ENCODE measurements around the gene ORC4.
"Not testable (repeated sequence)": the region's sequence is repeated elsewhere in the genome, so short reads cannot be mapped to it uniquely, and the experiment has no call there.

The ORC4 gene

DNA sequence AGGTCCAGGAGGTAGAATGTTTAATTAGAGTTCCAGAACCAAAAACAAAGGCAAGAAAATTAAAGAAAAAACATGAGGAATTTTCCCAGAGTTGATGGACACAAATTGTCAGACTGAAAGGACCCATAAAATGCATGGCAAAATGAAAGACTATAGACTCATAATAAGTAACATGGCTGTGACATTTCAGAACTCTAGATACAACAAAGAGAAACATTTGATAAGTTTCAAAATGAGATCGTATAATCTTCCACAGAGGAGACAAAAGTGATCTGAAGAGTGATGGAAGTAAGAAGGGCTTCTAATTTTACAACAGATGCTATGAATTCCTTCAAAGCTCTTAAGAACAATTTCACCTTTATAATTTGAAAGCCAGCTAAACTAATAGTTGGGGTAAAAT is 20.4 kb downstream of the ORC4 start:
- TF ChIP-seq CTCF (IDR thresholded peaks at IDR 0.05; ENCODE audit: low read depth, low read length, missing control alignments), result no peak
- no peak for DNase-seq
- H3K4me3 ChIP-seq (ENCODE audit: low read depth, low read length), result no peak overlapping the region
- in situ Hi-C loops (cut with HindIII; ENCODE audit: low pct_ligation_motif_present, low sequenced_read_pairs), result no loop called here
- no peak overlapping the region for H3K27ac ChIP-seq
- no peaks in the 10 kb centered on the region for H3K27me3 ChIP-seq (replicated peaks)
- no peaks in the 10 kb centered on the region for H3K36me3 ChIP-seq (replicated peaks)

DNA sequence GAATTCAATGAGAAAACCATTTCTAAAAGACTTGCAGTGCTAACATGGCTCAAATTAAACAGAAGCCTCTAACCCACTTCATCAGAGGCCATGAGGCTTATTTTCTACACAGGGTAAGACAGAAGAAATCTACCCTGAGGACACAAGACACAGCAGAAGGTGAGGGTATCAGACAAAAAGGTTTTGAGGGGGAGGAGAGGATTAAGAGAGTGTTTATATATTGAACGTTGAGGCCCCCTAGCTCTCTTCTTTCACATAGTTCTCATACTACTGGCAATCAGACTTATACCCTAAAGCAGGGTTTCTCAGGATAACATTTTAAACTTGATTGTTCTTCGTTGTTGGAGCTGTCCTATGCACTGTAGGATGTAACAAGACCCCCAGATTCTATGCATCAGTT is 21.4 kb downstream of the ORC4 start:
- no peak overlapping the region for H3K27ac ChIP-seq

GRCh38 chr2:147998203-147998602 is 22.3 kb downstream of the ORC4 start:
- in situ Hi-C loops (cut with HindIII; ENCODE audit: low pct_ligation_motif_present, low sequenced_read_pairs), result loop anchor here (25.0 kb wide), 1 partner anchor 989 kb away; no protein-coding TSS in a partner anchor
- no peaks in the 10 kb centered on the region for H3K36me3 ChIP-seq (replicated peaks)
- DNase-seq, result no peak
- no peak overlapping the region for H3K4me3 ChIP-seq (ENCODE audit: low read depth, low read length)
- no peak overlapping the region for H3K27ac ChIP-seq
- TF ChIP-seq CTCF (IDR thresholded peaks at IDR 0.05; ENCODE audit: low read depth, low read length, missing control alignments), result no peak
- no peaks in the 10 kb centered on the region for H3K27me3 ChIP-seq (replicated peaks)

More for the DNA sequence above, 21.4 kb downstream of the ORC4 start:
- DNase-seq, result no peak
- Histone ChIP-seq H3K36me3 (replicated peaks) (no peaks in the 10 kb centered on the region), H3K4me3 (ENCODE audit: low read depth, low read length) (no peak overlapping the region), H3K27me3 (replicated peaks) (no peaks in the 10 kb centered on the region)
- in situ Hi-C loops (cut with HindIII; ENCODE audit: low pct_ligation_motif_present, low sequenced_read_pairs), result loop anchor here (25.0 kb wide), 1 partner anchor 988 kb away; no protein-coding TSS in a partner anchor
- TF ChIP-seq CTCF (IDR thresholded peaks at IDR 0.05; ENCODE audit: low read depth, low read length, missing control alignments), result no peak

DNA sequence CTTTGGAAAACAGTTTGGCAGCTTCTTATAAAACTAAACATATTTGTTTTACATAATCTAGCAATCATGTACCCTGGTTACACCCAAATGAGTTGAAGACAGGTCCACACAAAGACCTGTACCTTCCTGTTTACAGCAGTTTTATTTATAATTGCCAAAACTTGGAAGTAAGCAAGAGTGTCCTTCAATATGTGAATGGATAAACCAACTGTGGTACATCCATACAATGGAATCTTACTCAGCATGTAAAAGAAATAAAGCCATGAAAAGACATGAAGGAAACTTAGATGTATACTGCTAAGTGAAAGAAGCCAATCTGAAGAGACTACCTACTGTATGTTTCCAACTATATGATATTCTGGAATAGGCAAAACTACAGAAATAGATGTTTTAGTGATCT is 23.7 kb downstream of the ORC4 start:
- in situ Hi-C loops (cut with HindIII; ENCODE audit: low pct_ligation_motif_present, low sequenced_read_pairs), result loop anchor here (25.0 kb wide), 1 partner anchor 990 kb away; no protein-coding TSS in a partner anchor
- no peak overlapping the region for H3K4me3 ChIP-seq (ENCODE audit: low read depth, low read length)

DNA sequence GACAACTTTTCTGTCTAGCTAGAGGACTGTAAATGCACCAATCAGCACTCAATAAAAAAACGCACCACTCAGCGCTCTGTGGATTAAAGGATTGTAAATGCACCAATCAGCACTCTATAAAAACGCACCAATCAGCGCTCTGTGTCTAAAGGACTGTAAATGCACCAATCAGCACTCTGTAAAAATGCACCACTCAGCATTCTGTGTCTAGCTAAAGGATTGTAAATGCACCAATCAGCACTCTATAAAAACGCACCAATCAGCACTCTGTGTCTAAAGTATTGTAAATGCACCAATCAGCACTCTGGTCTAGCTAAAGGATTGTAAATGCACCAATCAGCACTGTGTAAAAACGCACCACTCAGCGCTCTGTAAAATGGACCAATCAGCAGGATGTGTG is 25.6 kb downstream of the ORC4 start:
- H3K27me3 ChIP-seq (replicated peaks); H3K36me3 ChIP-seq (replicated peaks); DNase-seq; H3K27ac ChIP-seq; H3K4me3 ChIP-seq (ENCODE audit: low read depth, low read length): not testable (repeated sequence)
- in situ Hi-C loops (cut with HindIII; ENCODE audit: low pct_ligation_motif_present, low sequenced_read_pairs), result loop anchor here (25.0 kb wide), 1 partner anchor 992 kb away; no protein-coding TSS in a partner anchor

More for the DNA sequence above, 23.7 kb downstream of the ORC4 start:
- H3K36me3 ChIP-seq (replicated peaks), result no peaks in the 10 kb centered on the region
- TF ChIP-seq CTCF (IDR thresholded peaks at IDR 0.05; ENCODE audit: low read depth, low read length, missing control alignments), result no peak
- DNase-seq, result no peak
- no peaks in the 10 kb centered on the region for H3K27me3 ChIP-seq (replicated peaks)
- H3K27ac ChIP-seq, result no peak overlapping the region

DNA sequence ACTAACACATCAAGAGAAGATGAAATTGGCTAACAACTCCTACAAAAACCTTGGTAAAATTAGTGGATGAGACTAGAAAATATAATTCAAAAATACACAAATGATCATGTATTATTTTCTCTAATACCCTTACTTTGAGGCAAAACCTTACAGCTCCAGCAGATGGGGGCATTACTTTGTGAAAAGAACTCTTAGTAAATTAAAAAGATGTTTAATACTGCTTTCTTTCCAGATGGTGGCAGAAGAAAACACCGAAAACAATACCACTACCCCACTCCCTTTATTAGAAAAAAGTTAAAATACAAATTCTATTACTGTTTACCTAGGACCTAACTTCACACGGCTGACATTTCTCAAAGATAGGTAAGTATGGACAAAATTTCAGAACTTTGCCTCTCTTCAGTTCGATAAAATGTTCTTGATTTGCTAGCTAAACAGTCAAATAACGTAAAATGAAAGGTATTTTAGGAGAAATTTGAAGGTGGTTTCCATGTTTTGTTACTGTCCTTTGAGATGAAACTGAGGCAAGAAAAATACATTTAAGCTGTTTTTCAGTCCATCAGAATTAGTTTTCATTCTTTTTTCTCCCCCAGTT is 30.6 kb downstream of the ORC4 start:
- H3K36me3 ChIP-seq (replicated peaks), result no peaks in the 10 kb centered on the region
- DNase-seq, result peak; percentile 41
- no peak overlapping the region for H3K4me3 ChIP-seq (ENCODE audit: low read depth, low read length)
- no peaks in the 10 kb centered on the region for H3K27me3 ChIP-seq (replicated peaks)
- peak; percentile 62 for TF ChIP-seq CTCF (IDR thresholded peaks at IDR 0.05; ENCODE audit: low read depth, low read length, missing control alignments)
- in situ Hi-C loops (cut with HindIII; ENCODE audit: low pct_ligation_motif_present, low sequenced_read_pairs), result loop anchor here (25.0 kb wide), 1 partner anchor 997 kb away; no protein-coding TSS in a partner anchor
- no peak overlapping the region for H3K27ac ChIP-seq

All from brain microvascular endothelial cell (primary cell).